Natural killer cell (primary cell): ENCODE data around the gene ROBO1. TPM values are rescaled to one million over a fixed set of nuclear protein-coding genes. Genes with fewer than 3 reads are reported as not detected.

Source experiments
- ATAC-seq, 3 donors: fragments of 150-1000 bp in 2 of 3; fragments of 200-7000 bp in 1 of 3; cut with Tn5 transposase; 1 replicate in 1 of 3; 2 replicates in 2 of 3; pipeline ENCODE4 v1.10.0; 2021; ENCODE audit warnings: mild to moderate bottlenecking in 2 of 3, moderate library complexity in 2 of 3
- DNase-seq, 2 donors: peaks; one replicate each; pipeline versions ENCODE4 v3.0.0 to v3.0.0-alpha.2; 2013 to 2021; ENCODE audit warnings: mixed read lengths in 1 of 2
- H3K27ac ChIP-seq: one replicate; pipeline ENCODE4 v1.5.1; 2013; ENCODE audit warnings: mild to moderate bottlenecking, low read length
- H3K27me3 ChIP-seq: one replicate; pipeline ENCODE4 v1.6.1; 2013; ENCODE audit warnings: low read length; ENCODE audit not compliant: control insufficient read depth, insufficient read depth
- H3K36me3 ChIP-seq: one replicate; pipeline ENCODE4 v1.6.1; 2013; ENCODE audit warnings: low read length; ENCODE audit not compliant: control insufficient read depth, insufficient read depth
- H3K4me1 ChIP-seq: one replicate; pipeline ENCODE4 v1.6.1; 2013; ENCODE audit warnings: low read length; ENCODE audit not compliant: control insufficient read depth, insufficient read depth
- H3K4me3 ChIP-seq: one replicate; pipeline ENCODE4 v1.5.1; 2013; ENCODE audit warnings: low read length
- H3K9me3 ChIP-seq: one replicate; pipeline ENCODE4 v1.6.1; 2013; ENCODE audit warnings: low read length; ENCODE audit not compliant: control insufficient read depth, insufficient read depth
- H3K27ac Mint-ChIP-seq, 2 donors: one replicate each; pipeline ENCODE4 v1.8.0; 2022; ENCODE audit warnings: mild to moderate bottlenecking in 2 of 2, mixed read lengths in 2 of 2, moderate library complexity in 1 of 2
- H3K27me3 Mint-ChIP-seq, 2 donors: one replicate each; pipeline ENCODE4 v1.8.0; 2022; ENCODE audit warnings: low read depth in 2 of 2, mixed read lengths in 2 of 2
- H3K36me3 Mint-ChIP-seq: one replicate; pipeline ENCODE4 v1.8.0; 2022; ENCODE audit warnings: mixed read lengths
- H3K4me1 Mint-ChIP-seq, 2 donors: one replicate each; pipeline ENCODE4 v1.8.0; 2022; ENCODE audit warnings: mixed read lengths in 2 of 2
- H3K4me3 Mint-ChIP-seq: one replicate; pipeline ENCODE4 v1.8.0; 2022; ENCODE audit warnings: mild to moderate bottlenecking, moderate library complexity, mixed read lengths
- H3K9me3 Mint-ChIP-seq, 2 donors: one replicate each; pipeline ENCODE4 v1.8.0; 2022; ENCODE audit warnings: mixed read lengths in 2 of 2
- WGBS: methylation state at CpG from one replicate; pipeline ENCODE4 v1.1.7; 2013; ENCODE audit warnings: missing lambda C conversion rate; ENCODE audit not compliant: insufficient coverage; 5-methylcytosine and 5-hydroxymethylcytosine counted together
- intact Hi-C: fragments of 100-400 bp; cut with micrococcal nuclease; formaldehyde crosslinking; loops from one replicate; pipeline ENCODE4 v1.14.2; 2022
- total RNA-seq, 4 donors: library from RNA; stranded (reverse); fragments of 120-200 nt in 1 of 4; gene quantifications; one replicate each; pipeline versions ENCODE4 v1.2.3 to v1.2.4, GENCODE V29; 2013 to 2022
- TF ChIP-seq, protein P1 (sequence below): fragments of 200-600 bp; IDR thresholded peaks from one replicate; pipeline ENCODE4 v1.8.0; 2022; ENCODE audit warnings: antibody characterized with exemption

The ROBO1 gene
- total RNA-seq, 3 donors from 2014 or later (not counting 1 experiment from before 2014, with no cell fraction given): 0.07 TPM; not detected in 2

DNA sequence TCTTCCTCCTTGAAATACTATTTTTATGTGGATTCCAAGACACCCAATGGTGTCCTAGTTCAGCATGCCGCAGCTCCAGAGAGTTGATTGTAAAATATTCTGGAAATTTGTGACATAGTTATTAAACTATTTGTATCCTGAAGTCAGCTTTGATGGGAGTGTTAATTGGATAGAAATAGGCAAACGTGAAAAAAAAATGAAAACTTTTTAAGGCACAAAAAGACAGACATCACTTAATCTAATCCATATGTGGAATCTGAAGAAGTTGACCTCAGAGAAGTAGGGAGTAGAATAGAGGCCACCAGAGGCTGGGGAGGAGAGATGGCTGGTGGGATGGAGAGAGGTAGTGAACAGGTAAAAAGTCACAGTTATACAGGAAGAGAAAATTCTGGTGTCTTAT lies 704.2 kb downstream of the ROBO1 start:
- DNase-seq: no peak
- intact Hi-C loops: no loop called here
- H3K36me3 ChIP-seq: no peaks in the 10 kb centered on the region
- no peaks in the 10 kb centered on the region for H3K4me1 ChIP-seq
- H3K4me1 Mint-ChIP-seq: no peaks in the 10 kb centered on the region
- TF ChIP-seq, protein P1, sequence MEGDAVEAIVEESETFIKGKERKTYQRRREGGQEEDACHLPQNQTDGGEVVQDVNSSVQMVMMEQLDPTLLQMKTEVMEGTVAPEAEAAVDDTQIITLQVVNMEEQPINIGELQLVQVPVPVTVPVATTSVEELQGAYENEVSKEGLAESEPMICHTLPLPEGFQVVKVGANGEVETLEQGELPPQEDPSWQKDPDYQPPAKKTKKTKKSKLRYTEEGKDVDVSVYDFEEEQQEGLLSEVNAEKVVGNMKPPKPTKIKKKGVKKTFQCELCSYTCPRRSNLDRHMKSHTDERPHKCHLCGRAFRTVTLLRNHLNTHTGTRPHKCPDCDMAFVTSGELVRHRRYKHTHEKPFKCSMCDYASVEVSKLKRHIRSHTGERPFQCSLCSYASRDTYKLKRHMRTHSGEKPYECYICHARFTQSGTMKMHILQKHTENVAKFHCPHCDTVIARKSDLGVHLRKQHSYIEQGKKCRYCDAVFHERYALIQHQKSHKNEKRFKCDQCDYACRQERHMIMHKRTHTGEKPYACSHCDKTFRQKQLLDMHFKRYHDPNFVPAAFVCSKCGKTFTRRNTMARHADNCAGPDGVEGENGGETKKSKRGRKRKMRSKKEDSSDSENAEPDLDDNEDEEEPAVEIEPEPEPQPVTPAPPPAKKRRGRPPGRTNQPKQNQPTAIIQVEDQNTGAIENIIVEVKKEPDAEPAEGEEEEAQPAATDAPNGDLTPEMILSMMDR: no peak
- no peaks in the 10 kb centered on the region for H3K9me3 ChIP-seq
- H3K36me3 Mint-ChIP-seq: peaks cover 14% of the 10 kb centered on the region
- H3K27me3 Mint-ChIP-seq: no peaks in the 10 kb centered on the region
- H3K4me3 ChIP-seq: no peak overlapping the region
- H3K4me3 Mint-ChIP-seq: no peak overlapping the region
- H3K27ac Mint-ChIP-seq: no peak overlapping the region
- H3K27me3 ChIP-seq: no peaks in the 10 kb centered on the region
- H3K27ac ChIP-seq: no peak overlapping the region
- 75% methylated on average over 1 of the region's 2 CpGs for WGBS
- ATAC-seq: no peak
- H3K9me3 Mint-ChIP-seq: peaks cover 11 to 15% of the 10 kb centered on the region in 2 donors

DNA sequence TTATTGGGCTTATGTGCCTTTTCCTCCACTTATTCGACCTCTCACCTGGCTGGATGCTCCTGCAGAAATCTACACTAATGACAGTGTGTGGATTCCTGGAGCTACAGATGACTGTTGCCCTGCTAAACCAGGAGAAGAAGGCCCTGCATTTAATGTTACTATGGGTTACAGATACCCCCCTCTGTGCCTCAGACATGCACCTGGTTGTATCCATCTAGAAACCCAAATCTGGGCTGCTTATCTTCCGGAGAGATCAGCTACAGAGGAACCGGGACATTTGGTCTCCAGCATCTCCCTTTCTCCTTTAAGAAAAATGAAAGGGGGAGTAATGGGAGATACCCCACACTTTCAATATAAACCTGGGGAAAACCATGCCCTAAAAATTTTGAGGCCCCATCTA lies 710.0 kb downstream of the ROBO1 start:
- TF ChIP-seq, protein P1: no peak
- Histone ChIP-seq H3K36me3 (no peaks in the 10 kb centered on the region), H3K9me3 (peaks cover 17% of the 10 kb centered on the region), H3K27ac (no peak overlapping the region), H3K4me1 (no peaks in the 10 kb centered on the region), H3K27me3 (no peaks in the 10 kb centered on the region), H3K4me3 (no peak overlapping the region)
- Mint-ChIP-seq H3K27ac (no peak overlapping the region), H3K4me3 (no peak overlapping the region), H3K9me3 (peaks cover 23 to 25% of the 10 kb centered on the region in 2 donors), H3K36me3 (peaks cover 16% of the 10 kb centered on the region), H3K27me3 (no peaks in the 10 kb centered on the region), H3K4me1 (no peaks in the 10 kb centered on the region)
- WGBS: 86% methylated on average over 2 of the region's 3 CpGs
- intact Hi-C loops: no loop called here
- DNase-seq (no peak), ATAC-seq (no peak)

GRCh38 chr3:79056498-79056897 lies 711.3 kb downstream of the ROBO1 start:
- Histone ChIP-seq H3K9me3 (peaks cover 22% of the 10 kb centered on the region), H3K36me3 (no peaks in the 10 kb centered on the region), H3K4me3 (no peak overlapping the region), H3K4me1 (no peaks in the 10 kb centered on the region), H3K27me3 (no peaks in the 10 kb centered on the region), H3K27ac (no peak overlapping the region)
- H3K27me3 Mint-ChIP-seq: no peaks in the 10 kb centered on the region
- no peak for ATAC-seq
- intact Hi-C loops: no loop called here
- no peak overlapping the region for H3K27ac Mint-ChIP-seq
- no peaks in the 10 kb centered on the region for H3K4me1 Mint-ChIP-seq
- WGBS: 82% methylated on average over 7 of the region's 7 CpGs
- H3K36me3 Mint-ChIP-seq: peaks cover 17% of the 10 kb centered on the region
- DNase-seq: no peak
- TF ChIP-seq, protein P1: no peak
- H3K4me3 Mint-ChIP-seq: no peak overlapping the region
- peaks cover 20 to 32% of the 10 kb centered on the region in 2 donors for H3K9me3 Mint-ChIP-seq

DNA sequence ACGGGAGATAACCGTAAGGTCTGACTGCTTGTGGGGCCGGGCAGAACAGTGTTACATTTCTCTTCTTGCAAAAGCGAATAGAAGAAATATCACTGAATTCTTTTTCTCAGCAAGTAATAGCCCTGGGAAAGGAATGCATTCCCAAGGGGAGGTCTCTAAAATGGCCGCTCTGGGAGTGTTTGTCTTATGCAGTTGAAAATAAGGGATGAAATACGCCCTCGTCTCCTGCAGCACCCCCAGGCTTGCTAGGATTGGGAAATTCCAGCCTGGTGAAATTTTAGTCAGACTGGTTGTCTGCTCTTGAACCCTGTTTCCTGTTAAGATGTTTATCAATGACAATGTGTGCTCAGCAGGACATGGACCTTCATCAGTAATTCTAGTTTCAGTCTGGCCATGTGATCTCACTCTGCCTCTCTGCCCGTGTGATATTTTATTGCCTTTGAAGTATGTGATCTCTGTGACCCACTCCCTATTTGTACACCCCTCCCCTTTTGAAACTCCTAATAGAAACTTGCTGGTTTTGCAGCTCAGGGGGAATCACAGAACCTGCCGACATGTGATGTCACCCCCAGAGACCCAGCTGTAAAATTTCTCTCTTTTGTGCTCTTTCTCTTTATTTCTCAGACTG lies 715.6 kb downstream of the ROBO1 start:
- no peak overlapping the region for H3K4me3 Mint-ChIP-seq
- intact Hi-C loops: no loop called here
- Histone ChIP-seq H3K4me3 (no peak overlapping the region), H3K27me3 (no peaks in the 10 kb centered on the region), H3K27ac (no peak overlapping the region), H3K36me3 (no peaks in the 10 kb centered on the region), H3K4me1 (no peaks in the 10 kb centered on the region), H3K9me3 (peaks cover 22% of the 10 kb centered on the region)
- peak in 1 of 2 donors; percentile 2 for DNase-seq
- WGBS: 97% methylated on average over 9 of the region's 9 CpGs
- H3K36me3 Mint-ChIP-seq: peaks cover 17% of the 10 kb centered on the region
- TF ChIP-seq, protein P1: no peak
- no peaks in the 10 kb centered on the region for H3K4me1 Mint-ChIP-seq
- peaks cover 26 to 34% of the 10 kb centered on the region in 2 donors for H3K9me3 Mint-ChIP-seq
- H3K27me3 Mint-ChIP-seq: no peaks in the 10 kb centered on the region
- no peak for ATAC-seq
- no peak overlapping the region for H3K27ac Mint-ChIP-seq
